ENCODE results near the gene RHD. TPM values are rescaled to one million over a fixed set of nuclear protein-coding genes. Genes with fewer than 3 reads are reported as not detected.

RHD gene
- total RNA-seq, 1 donor from 2014 or later, result not detected

- no peaks in the 10 kb centered on the region for H3K27me3 ChIP-seq
- H3K9me3 ChIP-seq, result no peaks in the 10 kb centered on the region
- H3K27ac ChIP-seq, result peak overlapping the region; percentile 96
- intact Hi-C loops (cut with DNase I), result no loop called here
- H3K36me3 ChIP-seq, result peaks cover 0 to 41% of the 10 kb centered on the region in 2 donors
- peaks cover 31% of the 10 kb centered on the region for H3K4me1 ChIP-seq
- H3K4me3 ChIP-seq, result peak overlapping the region; percentile 69 to 90
- no peak for TF ChIP-seq CTCF (IDR thresholded peaks at IDR 0.05)
- TF ChIP-seq POLR2AphosphoS5 (IDR thresholded peaks at IDR 0.05; ENCODE audit: insufficient read depth in 1 of 2, low read depth in 1 of 2), result no peak
- no peak for TF ChIP-seq POLR2A (IDR thresholded peaks at IDR 0.05)
- no peak for DNase-seq (ENCODE audit: extremely low spot score in 2 of 2)
These were observed 25.7 kb upstream of the RHD start for GRCh38 chr1:25246600-25247023.

- no peaks in the 10 kb centered on the region for H3K9me3 ChIP-seq
- peak in 1 of 3 experiments; percentile 9 for TF ChIP-seq CTCF (IDR thresholded peaks at IDR 0.05)
- TF ChIP-seq POLR2AphosphoS5 (IDR thresholded peaks at IDR 0.05; ENCODE audit: insufficient read depth in 1 of 2, low read depth in 1 of 2), result peak; percentile 99 to 100
- peak in 1 of 2 donors; percentile 98 for TF ChIP-seq POLR2A (IDR thresholded peaks at IDR 0.05)
- DNase-seq (ENCODE audit: extremely low spot score in 2 of 2), result peak; percentile 99
- H3K27ac ChIP-seq, result peak within 1 kb of the TSS; percentile 96
- H3K4me3 ChIP-seq, result peak within 1 kb of the TSS; percentile 69 to 90
- peaks cover 31% of the 10 kb centered on the region for H3K4me1 ChIP-seq
- H3K36me3 ChIP-seq, result peaks cover 0 to 35% of the 10 kb centered on the region in 2 donors
- intact Hi-C loops (cut with DNase I), result no loop called here
- H3K27me3 ChIP-seq, result no peaks in the 10 kb centered on the region
These were observed 25.1 kb upstream of the RHD start, which contains the start of gene RSRP1 for GRCh38 chr1:25247024-25247828. Gene RSRP1, minus strand, starts transcription at chr1:25247454. Its CDS starts 491 bp downstream, at chr1:25246963.

- Histone ChIP-seq H3K36me3 (peaks cover 0 to 26% of the 10 kb centered on the region in 2 donors), H3K4me1 (peaks cover 31% of the 10 kb centered on the region), H3K4me3 (peak overlapping the region; percentile 69 to 90), H3K9me3 (no peaks in the 10 kb centered on the region), H3K27me3 (no peaks in the 10 kb centered on the region), H3K27ac (peak overlapping the region; percentile 96)
- DNase-seq (ENCODE audit: extremely low spot score in 2 of 2), result no peak
- intact Hi-C loops (cut with DNase I), result no loop called here
- TF ChIP-seq POLR2AphosphoS5 (IDR thresholded peaks at IDR 0.05; ENCODE audit: insufficient read depth in 1 of 2, low read depth in 1 of 2), result no peak
- no peak for TF ChIP-seq CTCF (IDR thresholded peaks at IDR 0.05)
- TF ChIP-seq POLR2A (IDR thresholded peaks at IDR 0.05), result no peak
These were observed 24.2 kb upstream of the RHD start for GRCh38 chr1:25247829-25248754.

- H3K9me3 ChIP-seq, result no peaks in the 10 kb centered on the region
- H3K4me1 ChIP-seq, result no peaks in the 10 kb centered on the region
- no peak overlapping the region for H3K4me3 ChIP-seq
- H3K36me3 ChIP-seq, result no peaks in the 10 kb centered on the region
- no peak for DNase-seq (ENCODE audit: extremely low spot score in 2 of 2)
- intact Hi-C loops (cut with DNase I), result no loop called here
- no peak for TF ChIP-seq POLR2AphosphoS5 (IDR thresholded peaks at IDR 0.05; ENCODE audit: insufficient read depth in 1 of 2, low read depth in 1 of 2)
- TF ChIP-seq CTCF (IDR thresholded peaks at IDR 0.05), result no peak
- TF ChIP-seq POLR2A (IDR thresholded peaks at IDR 0.05), result no peak
- no peak overlapping the region for H3K27ac ChIP-seq
- no peaks in the 10 kb centered on the region for H3K27me3 ChIP-seq
These were observed 18.4 kb upstream of the RHD start for GRCh38 chr1:25253911-25254310.
